Astrocyte (in vitro differentiated cells and primary cell): Measurements from ENCODE around the gene NUP153. TPM values are rescaled to one million over a fixed set of nuclear protein-coding genes. Genes with fewer than 3 reads are reported as not detected.
A peak's percentile ranks its signal among the peaks of the same experiment; 100 is the strongest.

Source experiments
- DNase-seq: peaks from one replicate; pipeline ENCODE4 v3.0.0-alpha.2; 2010; ENCODE audit warnings: low read depth
- FAIRE-seq: peaks from 2 replicates; lab custom pipeline; 2011; peaks lifted over from hg19 to GRCh38; lab: Jason Lieb, UNC
- H2AFZ ChIP-seq: 2 replicates; pipeline ENCODE4 v1.6.0; 2012; ENCODE audit warnings: low read depth, low read length, inconsistent platforms
- H3K27ac ChIP-seq: 2 replicates; pipeline ENCODE4 v1.5.1; 2011; ENCODE audit warnings: low read depth, low read length, inconsistent platforms
- H3K27me3 ChIP-seq: 2 replicates; pipeline ENCODE4 v1.6.0; 2011; ENCODE audit warnings: low read length, inconsistent platforms; ENCODE audit not compliant: insufficient read depth
- H3K36me3 ChIP-seq: 2 replicates; pipeline ENCODE4 v1.5.1; 2011; ENCODE audit warnings: low read length, inconsistent platforms; ENCODE audit not compliant: insufficient read depth
- H3K4me1 ChIP-seq: 2 replicates; pipeline ENCODE4 v1.5.1; 2011; ENCODE audit warnings: low read length, inconsistent platforms; ENCODE audit not compliant: insufficient read depth
- H3K4me2 ChIP-seq: 2 replicates; pipeline ENCODE4 v1.6.0; 2012; ENCODE audit warnings: low read length, inconsistent platforms
- H3K4me3 ChIP-seq: 2 replicates; pipeline ENCODE4 v1.5.1; 2011; ENCODE audit warnings: low read depth, mild to moderate bottlenecking, low read length, inconsistent platforms; ENCODE audit not compliant: insufficient read depth
- H3K79me2 ChIP-seq: 2 replicates; pipeline ENCODE4 v1.6.0; 2012; ENCODE audit warnings: mild to moderate bottlenecking, low read length, inconsistent platforms; ENCODE audit not compliant: insufficient read depth
- H3K9ac ChIP-seq: 2 replicates; pipeline ENCODE4 v1.6.0; 2012; ENCODE audit warnings: mild to moderate bottlenecking, low read length, inconsistent platforms
- H3K9me3 ChIP-seq: 2 replicates; pipeline ENCODE4 v1.5.1; 2012; ENCODE audit warnings: low read depth, mild to moderate bottlenecking, low read length, inconsistent platforms; ENCODE audit not compliant: insufficient read depth
- H4K20me1 ChIP-seq: 2 replicates; pipeline ENCODE4 v1.6.0; 2012; ENCODE audit warnings: low read length, inconsistent platforms; ENCODE audit not compliant: insufficient read depth
- H3K27ac Mint-ChIP-seq: one replicate; pipeline ENCODE4 v1.8.0; 2021; ENCODE audit warnings: mild to moderate bottlenecking, mixed read lengths; ENCODE audit not compliant: unreplicated experiment
- H3K27me3 Mint-ChIP-seq: one replicate; pipeline ENCODE4 v1.8.0; 2021; ENCODE audit warnings: low read depth, mixed read lengths; ENCODE audit not compliant: unreplicated experiment
- H3K36me3 Mint-ChIP-seq: one replicate; pipeline ENCODE4 v1.8.0; 2021; ENCODE audit warnings: low read depth, mixed read lengths; ENCODE audit not compliant: unreplicated experiment
- H3K4me1 Mint-ChIP-seq: one replicate; pipeline ENCODE4 v1.8.0; 2021; ENCODE audit warnings: low read depth, mixed read lengths; ENCODE audit not compliant: unreplicated experiment
- H3K4me3 Mint-ChIP-seq: one replicate; pipeline ENCODE4 v1.8.0; 2021; ENCODE audit warnings: mild to moderate bottlenecking, moderate library complexity, mixed read lengths; ENCODE audit not compliant: unreplicated experiment
- H3K9me3 Mint-ChIP-seq: one replicate; pipeline ENCODE4 v1.8.0; 2021; ENCODE audit warnings: mild to moderate bottlenecking, mixed read lengths; ENCODE audit not compliant: unreplicated experiment
- CTCF ChIP-seq: IDR thresholded peaks from 2 replicates; pipeline ENCODE4 v1.5.1; 2011; ENCODE audit warnings: low read depth, mild to moderate bottlenecking, inconsistent platforms, low read length, moderate library complexity; ENCODE audit not compliant: insufficient read depth
- EZH2 ChIP-seq: IDR thresholded peaks from 2 replicates; pipeline ENCODE4 v1.6.1; 2012; ENCODE audit warnings: mild to moderate bottlenecking, low read length, inconsistent platforms; ENCODE audit not compliant: insufficient read depth
- total RNA-seq: library from RNA; stranded (reverse); gene quantifications from 2 replicates; pipeline ENCODE4 v1.2.1, GENCODE V29; 2021

NUP153 gene
- total RNA-seq, 1 donor from 2014 or later = 51.6 TPM

- no peaks in the 10 kb centered on the region for H3K27me3 ChIP-seq
- no peak overlapping the region for H3K27ac ChIP-seq
- H3K4me2 ChIP-seq = no peak overlapping the region
- peaks cover 59% of the 10 kb centered on the region for H3K79me2 ChIP-seq
- H2AFZ ChIP-seq = no peak overlapping the region
- no peak overlapping the region for H3K4me3 ChIP-seq
- H3K27ac Mint-ChIP-seq = peak overlapping the region; percentile 48
- H3K9me3 Mint-ChIP-seq = no peaks in the 10 kb centered on the region
- no peaks in the 10 kb centered on the region for H3K4me1 ChIP-seq
- no peak for DNase-seq
- FAIRE-seq = no peak
- no peak overlapping the region for H3K4me3 Mint-ChIP-seq
- peaks cover 13% of the 10 kb centered on the region for H4K20me1 ChIP-seq
- H3K9me3 ChIP-seq = no peaks in the 10 kb centered on the region
- peaks cover 12% of the 10 kb centered on the region for H3K36me3 Mint-ChIP-seq
- no peaks in the 10 kb centered on the region for H3K27me3 Mint-ChIP-seq
- H3K36me3 ChIP-seq = peaks cover 54% of the 10 kb centered on the region
- H3K4me1 Mint-ChIP-seq = no peaks in the 10 kb centered on the region
- H3K9ac ChIP-seq = no peak overlapping the region
- TF ChIP-seq CTCF (no peak), EZH2 (no peak)
These were observed 40.1 kb downstream of the NUP153 start for GRCh38 chr6:17666646-17667045.

GRCh38 chr6:17665132-17665531 lies 41.6 kb downstream of the NUP153 start:
- peaks cover 9% of the 10 kb centered on the region for H4K20me1 ChIP-seq
- H3K9me3 Mint-ChIP-seq = no peaks in the 10 kb centered on the region
- no peak overlapping the region for H3K4me3 ChIP-seq
- H3K4me1 ChIP-seq = no peaks in the 10 kb centered on the region
- no peak overlapping the region for H3K4me3 Mint-ChIP-seq
- peaks cover 13% of the 10 kb centered on the region for H3K36me3 Mint-ChIP-seq
- peaks cover 53% of the 10 kb centered on the region for H3K36me3 ChIP-seq
- no peaks in the 10 kb centered on the region for H3K4me1 Mint-ChIP-seq
- peaks cover 53% of the 10 kb centered on the region for H3K79me2 ChIP-seq
- FAIRE-seq (no peak), DNase-seq (no peak)
- no peak overlapping the region for H2AFZ ChIP-seq
- H3K27me3 ChIP-seq = no peaks in the 10 kb centered on the region
- no peak overlapping the region for H3K4me2 ChIP-seq
- H3K9ac ChIP-seq = no peak overlapping the region
- H3K27me3 Mint-ChIP-seq = no peaks in the 10 kb centered on the region
- TF ChIP-seq EZH2 = no peak
- TF ChIP-seq CTCF = no peak
- H3K27ac Mint-ChIP-seq = no peak overlapping the region
- H3K9me3 ChIP-seq = no peaks in the 10 kb centered on the region
- no peak overlapping the region for H3K27ac ChIP-seq

- Mint-ChIP-seq H3K27ac (no peak overlapping the region), H3K4me1 (no peaks in the 10 kb centered on the region), H3K4me3 (no peak overlapping the region), H3K27me3 (no peaks in the 10 kb centered on the region), H3K9me3 (no peaks in the 10 kb centered on the region), H3K36me3 (peaks cover 14% of the 10 kb centered on the region)
- Histone ChIP-seq H3K27me3 (no peaks in the 10 kb centered on the region), H3K9ac (no peak overlapping the region), H3K9me3 (no peaks in the 10 kb centered on the region), H3K4me2 (no peak overlapping the region), H3K79me2 (peaks cover 56% of the 10 kb centered on the region), H3K4me1 (no peaks in the 10 kb centered on the region), H2AFZ (no peak overlapping the region), H4K20me1 (peaks cover 19% of the 10 kb centered on the region), H3K27ac (no peak overlapping the region), H3K36me3 (peaks cover 58% of the 10 kb centered on the region), H3K4me3 (no peak overlapping the region)
- no peak for TF ChIP-seq CTCF
- TF ChIP-seq EZH2 = no peak
- no peak for DNase-seq
- no peak for FAIRE-seq
These were observed 43.5 kb downstream of the NUP153 start for GRCh38 chr6:17663226-17663625.
